ENCODE results near the gene IL3RA.
"Not testable (repeated sequence)": the region's sequence is repeated elsewhere in the genome, so short reads cannot be mapped to it uniquely, and the experiment has no call there.

The IL3RA gene

DNA sequence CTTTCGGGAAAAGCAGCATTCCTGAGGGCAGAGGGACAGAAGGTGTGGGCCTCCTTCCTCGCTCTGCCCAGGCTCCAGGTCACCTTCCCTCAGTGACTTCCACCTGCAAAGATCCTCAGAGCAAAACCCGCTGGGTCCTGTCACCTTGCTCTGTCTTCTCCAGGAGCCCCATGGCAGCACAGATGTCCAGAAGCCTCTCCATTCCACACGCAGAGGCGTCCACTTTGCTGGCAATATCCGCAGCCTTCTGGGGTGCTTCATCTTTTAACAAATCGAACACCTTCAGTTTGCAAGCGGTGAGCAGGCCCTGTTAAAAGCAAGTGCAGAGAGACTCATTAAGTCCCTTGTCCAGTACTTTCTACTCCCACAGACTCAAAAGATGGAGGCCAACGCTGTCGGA, 88.8 kb downstream of the IL3RA start:
- DNase-seq (ENCODE audit: low read depth), result no peak

DNA sequence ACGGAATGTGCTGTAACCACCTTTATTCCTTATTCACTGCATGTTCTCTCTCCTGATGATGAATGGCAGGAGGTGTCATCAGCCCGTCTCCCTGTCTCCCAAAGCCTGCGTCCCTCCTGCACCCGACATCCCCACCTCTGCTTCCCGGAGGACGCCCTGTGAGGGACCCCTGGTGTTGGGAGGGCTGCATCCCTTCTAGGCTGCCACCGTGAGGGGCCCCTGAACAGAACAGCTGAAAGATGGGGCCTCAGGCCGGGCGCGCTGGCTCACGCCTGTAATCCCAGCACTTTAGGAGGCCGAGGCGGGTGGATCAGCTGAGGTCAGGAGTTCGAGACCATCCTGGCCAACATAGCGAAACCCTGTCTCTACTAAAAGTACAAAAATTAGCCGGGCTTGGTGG, 89.7 kb downstream of the IL3RA start:
- DNase-seq (ENCODE audit: low read depth), result not testable (repeated sequence)

DNA sequence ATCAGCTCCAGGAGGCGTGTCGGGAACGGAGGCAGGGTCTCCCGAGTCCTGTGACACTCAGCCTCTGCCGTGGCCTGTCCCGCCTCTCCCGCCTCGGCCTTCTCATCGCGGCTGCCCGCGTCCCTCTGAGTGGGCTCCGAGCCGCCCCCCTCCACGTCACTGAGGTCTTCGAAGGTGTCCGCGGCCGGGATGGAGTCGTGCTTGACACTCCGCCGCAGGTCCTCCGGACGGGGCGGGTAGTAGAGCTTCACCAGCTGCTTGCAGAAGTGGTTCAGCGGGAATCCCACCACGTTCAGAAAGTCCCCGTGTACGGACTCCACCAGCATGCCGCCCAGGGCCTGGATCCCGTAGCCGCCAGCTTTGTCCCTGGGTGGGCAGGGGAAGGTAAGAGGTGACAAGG, 91.2 kb downstream of the IL3RA start:
- no peak for DNase-seq (ENCODE audit: low read depth)

DNA sequence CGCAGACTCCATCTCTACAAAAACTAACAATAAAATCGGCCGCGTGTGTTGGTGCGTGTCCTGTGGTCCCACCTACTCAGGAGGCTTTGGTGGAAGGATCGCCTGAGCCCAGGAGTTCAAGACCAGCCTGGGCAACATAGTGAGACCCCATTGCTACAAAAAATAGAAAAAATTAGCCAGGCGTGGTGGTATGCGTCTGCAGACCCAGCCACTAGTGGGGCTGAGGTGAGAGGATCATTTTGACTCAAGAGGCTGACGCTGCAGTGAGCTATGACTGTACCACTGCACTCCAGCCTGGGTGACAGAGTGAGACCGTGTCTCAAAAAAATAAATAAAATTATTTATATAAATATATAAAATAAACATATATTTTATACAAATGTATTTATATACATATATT, 93.9 kb downstream of the IL3RA start:
- no peak for DNase-seq (ENCODE audit: low read depth)

Measured in GM04503 (cell line).